GM18867 (cell line): ENCODE data around the gene SZT2.
"Not testable (repeated sequence)": the region's sequence is repeated elsewhere in the genome, so short reads cannot be mapped to it uniquely, and the experiment has no call there.

Source experiments
- ATAC-seq: cut with Tn5 transposase; IDR thresholded peaks from one replicate; pipeline ENCODE4 v1.9.1; 2021; ENCODE audit warnings: mild to moderate bottlenecking, moderate library complexity; ENCODE audit not compliant: unreplicated experiment

SZT2 gene

GRCh38 chr1:43477716-43478115 lies 88.0 kb downstream of the SZT2 start:
- ATAC-seq, result no peak

- ATAC-seq, result no peak
Measured at GRCh38 chr1:43479414-43479813, 89.7 kb downstream of the SZT2 start.

- ATAC-seq, result no peak
Measured at GRCh38 chr1:43481491-43481890, 91.8 kb downstream of the SZT2 start.

- ATAC-seq, result no peak
Measured at GRCh38 chr1:43482215-43482614, 92.5 kb downstream of the SZT2 start.

DNA sequence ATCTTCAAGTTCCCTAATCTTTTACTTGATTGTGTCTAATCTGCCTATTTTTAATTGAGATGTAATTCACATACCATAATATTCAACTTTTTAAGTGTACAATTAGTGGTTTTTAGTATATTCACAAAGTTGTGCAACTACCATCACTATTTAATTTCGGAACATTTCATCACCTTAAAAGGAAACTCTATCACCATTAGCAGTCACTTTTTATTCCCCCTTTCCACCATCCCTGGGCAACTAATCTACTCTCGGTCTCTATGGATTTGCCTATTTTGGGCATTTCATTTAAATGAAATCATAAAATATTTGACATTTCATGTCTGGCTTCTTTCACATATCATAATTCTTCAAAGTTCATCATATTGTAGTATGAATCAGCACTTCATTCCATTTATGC lies 94.7 kb downstream of the SZT2 start:
- ATAC-seq, result no peak

DNA sequence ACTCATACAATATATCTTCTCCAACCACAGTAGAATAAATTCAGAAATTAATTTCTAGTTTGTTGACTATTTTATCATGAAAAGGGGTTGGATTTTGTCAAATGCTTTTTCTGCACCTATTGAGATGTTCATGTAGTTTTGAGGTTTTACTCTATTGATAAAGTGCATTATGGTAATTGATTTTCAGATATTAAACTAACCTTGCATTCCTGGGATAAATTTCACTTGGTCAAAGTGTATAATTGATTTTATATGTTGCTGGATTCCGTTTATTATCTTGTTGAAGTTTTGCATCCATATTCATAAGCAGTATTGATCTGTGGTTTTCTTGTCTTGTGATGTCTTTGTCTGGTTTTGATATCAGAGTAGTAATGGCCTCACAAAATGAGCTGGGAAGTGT lies 98.5 kb downstream of the SZT2 start:
- ATAC-seq, result no peak

DNA sequence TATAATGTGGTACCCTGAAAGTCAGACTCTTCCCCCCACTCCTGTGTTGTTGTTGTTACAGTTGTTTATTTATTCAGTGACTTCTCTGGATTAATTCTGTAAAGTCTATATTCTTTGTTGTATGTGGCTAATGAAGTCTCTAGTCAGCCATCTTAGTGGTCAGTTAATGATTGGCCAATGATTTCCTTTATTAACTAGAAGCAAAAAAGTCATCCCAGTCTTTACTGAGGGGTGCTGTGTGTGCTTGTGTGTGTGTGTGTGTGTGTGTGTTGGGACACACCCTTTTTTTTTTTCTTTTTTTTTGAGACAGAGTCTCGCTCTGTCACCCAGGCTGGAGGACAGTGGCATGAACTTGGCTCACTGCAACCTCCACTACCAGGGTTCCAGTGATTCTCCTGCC lies 101.4 kb downstream of the SZT2 start:
- ATAC-seq, result no peak

DNA sequence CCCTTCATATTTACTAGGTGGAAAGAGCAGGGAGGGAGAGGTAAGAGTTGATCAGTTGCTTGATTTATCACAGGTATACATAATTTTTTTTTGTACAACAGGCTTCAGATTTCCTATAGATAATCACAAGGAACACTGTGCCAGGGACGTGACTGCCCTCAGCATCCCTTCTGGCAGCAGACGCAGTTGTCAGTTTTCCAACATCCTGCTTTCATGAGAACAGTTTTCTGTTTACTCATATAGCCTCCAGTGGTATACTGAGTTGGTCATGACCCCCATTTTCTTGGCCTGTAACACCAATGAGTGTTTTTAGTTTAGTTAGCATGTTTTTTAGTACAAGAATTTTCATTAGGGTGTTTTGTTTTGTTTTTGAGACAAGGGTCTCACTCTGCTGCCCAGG lies 103.1 kb downstream of the SZT2 start:
- ATAC-seq, result no peak

GRCh38 chr1:43493661-43494450 lies 104.2 kb downstream of the SZT2 start:
- no peak for ATAC-seq

GRCh38 chr1:43495204-43495603 lies 105.5 kb downstream of the SZT2 start:
- ATAC-seq, result no peak

- no peak for ATAC-seq
Measured at GRCh38 chr1:43499898-43500297, 110.2 kb downstream of the SZT2 start.

DNA sequence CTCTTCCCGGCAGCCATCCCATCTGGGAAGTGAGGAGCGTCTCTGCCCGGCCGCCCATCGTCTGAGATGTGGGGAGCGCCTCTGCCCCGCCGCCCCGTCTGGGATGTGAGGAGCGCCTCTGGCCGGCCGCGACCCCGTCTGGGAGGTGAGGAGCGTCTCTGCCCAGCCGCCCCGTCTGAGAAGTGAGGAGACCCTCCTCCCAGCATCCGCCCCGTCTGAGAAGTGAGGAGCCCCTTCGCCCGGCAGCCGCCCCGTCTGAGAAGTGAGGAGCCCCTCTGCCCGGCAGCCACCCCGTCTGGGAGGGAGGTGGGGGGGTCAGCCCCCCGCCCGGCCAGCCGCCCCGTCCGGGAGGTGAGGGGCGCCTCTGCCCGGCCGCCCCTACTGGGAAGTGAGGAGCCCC lies 112.1 kb downstream of the SZT2 start:
- not testable (repeated sequence) for ATAC-seq

DNA sequence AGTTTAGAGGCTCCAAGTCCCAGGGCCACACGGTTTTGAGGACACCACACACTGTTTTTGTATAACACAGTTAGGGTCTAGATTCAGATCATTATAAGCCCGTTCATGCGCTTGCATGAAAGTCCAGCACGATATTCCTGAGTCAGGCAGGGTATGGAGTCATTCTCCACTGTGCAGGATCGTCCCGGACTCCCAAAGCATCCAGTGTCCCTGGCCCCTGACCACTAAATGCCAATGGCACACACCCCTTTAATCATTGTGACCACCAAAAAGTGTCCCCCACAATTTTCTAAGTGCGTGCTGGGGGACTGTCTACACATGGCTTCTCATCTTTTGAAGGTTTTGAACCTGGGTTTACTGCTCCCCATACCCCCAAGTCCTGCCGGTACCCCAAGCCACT lies 113.8 kb downstream of the SZT2 start:
- no peak for ATAC-seq
